Heart left ventricle (tissue), 13 donors: Measurements from ENCODE around the gene GRB7.
"Not testable (repeated sequence)": the region's sequence is repeated elsewhere in the genome, so short reads cannot be mapped to it uniquely, and the experiment has no call there.

Experiments
- POLR2A ChIP-seq, 2 donors: fragments of 450-650 bp; IDR thresholded peaks; one replicate each; pipeline ENCODE4 v1.6.1; 2017; ENCODE audit warnings: antibody characterized with exemption in 2 of 2, mild to moderate bottlenecking in 2 of 2, moderate library complexity in 2 of 2
- TF ChIP-seq, protein P1 (sequence below), 12 donors: fragments of 200-600 bp; sonication (generic) in 4 of 12; IDR thresholded peaks; one replicate each; pipeline versions ENCODE4 v1.5.0 to v1.8.0; 2018 to 2022; ENCODE audit warnings: antibody characterized with exemption in 12 of 12, mild to moderate bottlenecking in 5 of 12
- donor health status: ischemic (EF 13 %, LVEDD 7.1; RV severe dilation, severe dysfunction).
- donor health status: DM: no; HTN: yes; CAD: no.
- donor health status: DM: no; HTN: no; CAD: no.
- donor health status: ischemic (EF 25% LVEDD 6.9; RV normal size, moderate dysfunction).
- donor health status: ischemic (EF 25% LVEDD 5.7; RV mildly dilated, moderate dysfunction).
- donor health status: ischemic (EF 35%, LVEDD 5.7; RV mildly dilated, moderate dysfunction).
- donor health status: nonischemic (EF 11% LVEDD 7.7; RV severe dilation, severe dysfunction).
- donor health status: DM: yes; HTN: yes; CAD: no.
- donor health status: PGD.
- donor health status: ischemic (EF 29% LVEDD 5.4; RV normal size, mild dysfunction).
- donor health status: nonischemic (EF 23%, LVEDD 6.1; RV moderate dilation, normal function).

DNA sequence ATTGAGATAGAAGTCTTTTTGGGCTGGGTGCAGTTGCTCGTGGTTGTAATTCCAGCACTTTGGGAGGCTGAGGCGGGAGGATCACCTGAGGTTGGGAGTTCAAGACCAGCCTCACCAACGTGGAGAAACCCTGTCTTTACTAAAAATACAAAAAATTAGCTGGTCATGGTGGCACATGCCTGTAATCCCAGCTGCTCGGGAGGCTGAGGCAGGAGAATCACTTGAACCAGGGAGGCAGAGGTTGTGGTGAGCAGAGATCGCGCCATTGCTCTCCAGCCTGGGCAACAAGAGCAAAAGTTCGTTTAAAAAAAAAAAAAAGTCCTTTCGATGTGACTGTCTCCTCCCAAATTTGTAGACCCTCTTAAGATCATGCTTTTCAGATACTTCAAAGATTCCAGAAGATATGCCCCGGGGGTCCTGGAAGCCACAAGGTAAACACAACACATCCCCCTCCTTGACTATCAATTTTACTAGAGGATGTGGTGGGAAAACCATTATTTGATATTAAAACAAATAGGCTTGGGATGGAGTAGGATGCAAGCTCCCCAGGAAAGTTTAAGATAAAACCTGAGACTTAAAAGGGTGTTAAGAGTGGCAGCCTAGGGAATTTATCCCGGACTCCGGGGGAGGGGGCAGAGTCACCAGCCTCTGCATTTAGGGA lies 38.5 kb upstream of the GRB7 start:
- TF ChIP-seq, protein P1, sequence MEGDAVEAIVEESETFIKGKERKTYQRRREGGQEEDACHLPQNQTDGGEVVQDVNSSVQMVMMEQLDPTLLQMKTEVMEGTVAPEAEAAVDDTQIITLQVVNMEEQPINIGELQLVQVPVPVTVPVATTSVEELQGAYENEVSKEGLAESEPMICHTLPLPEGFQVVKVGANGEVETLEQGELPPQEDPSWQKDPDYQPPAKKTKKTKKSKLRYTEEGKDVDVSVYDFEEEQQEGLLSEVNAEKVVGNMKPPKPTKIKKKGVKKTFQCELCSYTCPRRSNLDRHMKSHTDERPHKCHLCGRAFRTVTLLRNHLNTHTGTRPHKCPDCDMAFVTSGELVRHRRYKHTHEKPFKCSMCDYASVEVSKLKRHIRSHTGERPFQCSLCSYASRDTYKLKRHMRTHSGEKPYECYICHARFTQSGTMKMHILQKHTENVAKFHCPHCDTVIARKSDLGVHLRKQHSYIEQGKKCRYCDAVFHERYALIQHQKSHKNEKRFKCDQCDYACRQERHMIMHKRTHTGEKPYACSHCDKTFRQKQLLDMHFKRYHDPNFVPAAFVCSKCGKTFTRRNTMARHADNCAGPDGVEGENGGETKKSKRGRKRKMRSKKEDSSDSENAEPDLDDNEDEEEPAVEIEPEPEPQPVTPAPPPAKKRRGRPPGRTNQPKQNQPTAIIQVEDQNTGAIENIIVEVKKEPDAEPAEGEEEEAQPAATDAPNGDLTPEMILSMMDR (IDR thresholded peaks at IDR 0.05) = not testable (repeated sequence)
- TF ChIP-seq POLR2A (IDR thresholded peaks at IDR 0.05) = not testable (repeated sequence)
